ENCODE results near the gene PUS7L.

- TF ChIP-seq EZH2 (IDR thresholded peaks at IDR 0.05; ENCODE audit: borderline replicate concordance, insufficient read depth, low read length, poor library complexity, severe bottlenecking) = no peak
- TF ChIP-seq, protein P1, sequence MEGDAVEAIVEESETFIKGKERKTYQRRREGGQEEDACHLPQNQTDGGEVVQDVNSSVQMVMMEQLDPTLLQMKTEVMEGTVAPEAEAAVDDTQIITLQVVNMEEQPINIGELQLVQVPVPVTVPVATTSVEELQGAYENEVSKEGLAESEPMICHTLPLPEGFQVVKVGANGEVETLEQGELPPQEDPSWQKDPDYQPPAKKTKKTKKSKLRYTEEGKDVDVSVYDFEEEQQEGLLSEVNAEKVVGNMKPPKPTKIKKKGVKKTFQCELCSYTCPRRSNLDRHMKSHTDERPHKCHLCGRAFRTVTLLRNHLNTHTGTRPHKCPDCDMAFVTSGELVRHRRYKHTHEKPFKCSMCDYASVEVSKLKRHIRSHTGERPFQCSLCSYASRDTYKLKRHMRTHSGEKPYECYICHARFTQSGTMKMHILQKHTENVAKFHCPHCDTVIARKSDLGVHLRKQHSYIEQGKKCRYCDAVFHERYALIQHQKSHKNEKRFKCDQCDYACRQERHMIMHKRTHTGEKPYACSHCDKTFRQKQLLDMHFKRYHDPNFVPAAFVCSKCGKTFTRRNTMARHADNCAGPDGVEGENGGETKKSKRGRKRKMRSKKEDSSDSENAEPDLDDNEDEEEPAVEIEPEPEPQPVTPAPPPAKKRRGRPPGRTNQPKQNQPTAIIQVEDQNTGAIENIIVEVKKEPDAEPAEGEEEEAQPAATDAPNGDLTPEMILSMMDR (IDR thresholded peaks at IDR 0.05; ENCODE audit: poor library complexity, severe bottlenecking) = no peak
- TF ChIP-seq RAD21 (conservative IDR thresholded peaks at IDR 0.05) = no peak
- TF ChIP-seq TAF1 (IDR thresholded peaks at IDR 0.05; ENCODE audit: low read depth) = no peak
- TF ChIP-seq SMC3 (conservative IDR thresholded peaks at IDR 0.05; ENCODE audit: poor library complexity) = no peak
- TF ChIP-seq POLR2AphosphoS5 (IDR thresholded peaks at IDR 0.05) = no peak
- no peak for TF ChIP-seq REST (IDR thresholded peaks at IDR 0.05; ENCODE audit: borderline replicate concordance)
Observed at GRCh38 chr12:43694879-43695278, 63.7 kb downstream of the PUS7L start.
